ENCODE measurements around the gene CES2.

GRCh38 chr16:66931665-66932064, 3.7 kb upstream of the CES2 start:
- no peak for TF ChIP-seq CTCF (IDR thresholded peaks at IDR 0.05; ENCODE audit: control extremely low read depth in 1 of 3, insufficient read depth in 1 of 3, low read depth in 1 of 3, low read length in 3 of 3)
- TF ChIP-seq FOSL1 (IDR thresholded peaks at IDR 0.05; ENCODE audit: insufficient read depth, low read depth, low read length) = no peak
- no peak for TF ChIP-seq PHF8 (conservative IDR thresholded peaks at IDR 0.05; ENCODE audit: low read depth, low read length)
- TF ChIP-seq KDM1A (IDR thresholded peaks at IDR 0.05; ENCODE audit: borderline replicate concordance, low read length) = no peak
- no peak for TF ChIP-seq POLR2A (IDR thresholded peaks at IDR 0.05; ENCODE audit: control extremely low read depth in 1 of 2, low read depth in 2 of 2, low read length in 2 of 2)
- no peak for TF ChIP-seq BCL11A (IDR thresholded peaks at IDR 0.05; ENCODE audit: low read depth in 2 of 2, low read length in 2 of 2)
- TF ChIP-seq MAFK (IDR thresholded peaks at IDR 0.05; ENCODE audit: low read depth, low read length) = no peak
- TF ChIP-seq JUN (IDR thresholded peaks at IDR 0.05; ENCODE audit: low read depth, low read length) = no peak
- TF ChIP-seq SIX5 (IDR thresholded peaks at IDR 0.05; ENCODE audit: low read depth, low read length) = no peak

All from H1 (cell line).